ENCODE results near the gene PLD4.

Gene PLD4

GRCh38 chr14:104927432-104927816 is 2.7 kb downstream of the PLD4 start:
- in situ Hi-C loops (cut with MboI; ENCODE audit: low sequenced_read_pairs): no loop called here

- in situ Hi-C loops (cut with MboI; ENCODE audit: low sequenced_read_pairs): no loop called here
These were observed 3.2 kb downstream of the PLD4 start for GRCh38 chr14:104927901-104928300.

DNA sequence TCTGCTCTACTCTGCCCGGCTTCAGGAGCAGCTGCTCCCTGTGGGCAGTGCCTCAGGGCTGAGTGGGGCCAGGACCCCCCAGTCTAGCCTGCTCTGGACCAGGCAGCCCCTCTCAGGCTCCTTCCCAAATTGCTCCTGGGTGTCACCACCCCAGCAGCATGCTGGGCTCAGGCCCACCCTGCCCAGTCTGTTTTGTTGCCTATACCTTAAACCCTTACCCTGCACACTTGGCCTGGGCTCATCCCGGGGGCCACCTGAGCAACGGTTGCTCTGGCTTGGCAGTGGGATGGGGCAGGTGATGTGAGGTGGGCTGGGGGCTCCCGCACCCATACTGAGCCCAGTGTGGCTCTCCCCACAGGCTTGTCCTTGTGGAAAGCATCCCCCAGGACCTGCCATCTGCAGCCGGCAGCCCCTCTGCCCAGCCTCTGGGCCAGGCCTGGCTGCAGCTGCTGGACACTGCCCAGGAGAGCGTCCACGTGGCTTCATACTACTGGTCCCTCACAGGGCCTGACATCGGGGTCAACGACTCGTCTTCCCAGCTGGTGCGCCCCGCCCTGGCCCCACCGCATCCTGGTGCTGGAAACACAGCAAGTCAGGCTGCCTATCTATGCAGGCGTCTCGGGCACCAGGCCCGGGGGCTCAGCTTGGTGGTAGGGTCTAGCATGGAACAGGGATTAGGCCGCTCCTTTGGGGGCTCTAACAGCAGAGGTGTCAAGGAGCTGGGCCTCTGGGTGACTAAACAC is 3.9 kb downstream of the PLD4 start:
- in situ Hi-C loops (cut with MboI; ENCODE audit: low sequenced_read_pairs): no loop called here

DNA sequence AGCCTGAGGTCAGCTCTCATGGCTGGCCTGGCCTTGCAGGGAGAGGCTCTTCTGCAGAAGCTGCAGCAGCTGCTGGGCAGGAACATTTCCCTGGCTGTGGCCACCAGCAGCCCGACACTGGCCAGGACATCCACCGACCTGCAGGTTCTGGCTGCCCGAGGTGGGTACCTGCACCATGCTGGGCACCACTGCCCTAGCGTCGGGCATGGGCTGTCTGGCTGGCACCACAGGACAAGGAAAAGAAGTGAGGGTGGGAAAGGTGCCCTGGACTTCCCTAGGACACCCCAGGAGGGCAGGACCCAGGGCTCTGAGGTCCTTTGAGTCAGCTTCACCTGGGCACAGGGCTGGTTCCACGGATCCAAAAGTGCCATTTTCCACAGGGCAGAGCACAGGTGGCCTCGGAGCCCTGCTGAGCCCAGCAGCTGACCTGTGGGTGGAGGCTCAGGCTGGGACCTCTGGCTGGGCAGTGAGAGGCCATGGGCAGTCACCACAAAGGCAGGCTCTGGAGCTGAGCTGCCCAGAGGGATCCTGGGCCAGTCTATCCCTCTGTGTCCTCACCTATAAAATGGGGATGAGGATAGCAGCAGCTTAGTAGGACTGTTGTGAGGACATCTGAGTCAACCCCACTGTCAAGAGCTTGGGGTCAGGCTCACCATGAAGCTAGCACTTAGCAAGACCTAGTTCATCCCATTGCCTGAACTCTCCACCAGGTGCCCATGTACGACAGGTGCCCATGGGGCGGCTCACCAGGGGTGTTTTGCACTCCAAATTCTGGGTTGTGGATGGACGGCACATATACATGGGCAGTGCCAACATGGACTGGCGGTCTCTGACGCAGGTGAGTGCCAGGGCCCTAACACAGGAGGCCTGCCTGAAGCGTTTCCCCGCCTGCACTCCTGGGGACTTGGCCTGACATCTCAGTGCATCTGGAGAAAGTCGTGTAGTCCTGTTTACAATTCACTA is 4.9 kb downstream of the PLD4 start:
- in situ Hi-C loops (cut with MboI; ENCODE audit: low sequenced_read_pairs): no loop called here

GRCh38 chr14:104930526-104931303 is 6.0 kb downstream of the PLD4 start:
- in situ Hi-C loops (cut with MboI; ENCODE audit: low sequenced_read_pairs): no loop called here

GRCh38 chr14:104931304-104931770 is 6.7 kb downstream of the PLD4 start:
- in situ Hi-C loops (cut with MboI; ENCODE audit: low sequenced_read_pairs): no loop called here

GRCh38 chr14:104931771-104932675 is 7.3 kb downstream of the PLD4 start:
- in situ Hi-C loops (cut with MboI; ENCODE audit: low sequenced_read_pairs): no loop called here

DNA sequence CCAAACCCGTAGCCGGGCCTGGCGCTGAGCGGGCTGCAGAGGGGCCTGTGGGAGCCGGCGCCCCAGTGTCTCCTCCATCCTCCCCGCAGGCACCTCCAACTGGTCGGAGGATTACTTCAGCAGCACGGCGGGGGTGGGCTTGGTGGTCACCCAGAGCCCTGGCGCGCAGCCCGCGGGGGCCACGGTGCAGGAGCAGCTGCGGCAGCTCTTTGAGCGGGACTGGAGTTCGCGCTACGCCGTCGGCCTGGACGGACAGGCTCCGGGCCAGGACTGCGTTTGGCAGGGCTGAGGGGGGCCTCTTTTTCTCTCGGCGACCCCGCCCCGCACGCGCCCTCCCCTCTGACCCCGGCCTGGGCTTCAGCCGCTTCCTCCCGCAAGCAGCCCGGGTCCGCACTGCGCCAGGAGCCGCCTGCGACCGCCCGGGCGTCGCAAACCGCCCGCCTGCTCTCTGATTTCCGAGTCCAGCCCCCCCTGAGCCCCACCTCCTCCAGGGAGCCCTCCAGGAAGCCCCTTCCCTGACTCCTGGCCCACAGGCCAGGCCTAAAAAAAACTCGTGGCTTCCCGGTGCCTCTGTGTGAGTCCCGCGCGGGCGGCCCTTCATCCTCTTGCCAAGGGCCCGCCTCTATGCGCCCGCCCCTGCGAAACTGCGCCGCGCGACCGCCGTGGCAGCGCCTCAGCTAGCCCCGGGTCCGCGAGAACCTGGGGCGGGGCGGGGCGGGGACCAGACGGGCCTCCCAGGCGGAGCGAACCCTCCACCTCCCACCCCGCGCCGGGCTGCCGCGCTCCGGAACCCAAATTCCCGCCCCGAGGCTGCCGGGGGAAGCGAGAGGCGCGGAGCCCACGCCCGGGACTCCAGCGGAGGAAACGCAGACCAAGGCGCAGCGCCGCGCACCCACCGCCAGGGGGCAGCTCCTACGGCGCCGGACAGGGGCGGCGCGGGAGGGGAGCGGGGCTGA is 8.3 kb downstream of the PLD4 start:
- in situ Hi-C loops (cut with MboI; ENCODE audit: low sequenced_read_pairs): no loop called here

DNA sequence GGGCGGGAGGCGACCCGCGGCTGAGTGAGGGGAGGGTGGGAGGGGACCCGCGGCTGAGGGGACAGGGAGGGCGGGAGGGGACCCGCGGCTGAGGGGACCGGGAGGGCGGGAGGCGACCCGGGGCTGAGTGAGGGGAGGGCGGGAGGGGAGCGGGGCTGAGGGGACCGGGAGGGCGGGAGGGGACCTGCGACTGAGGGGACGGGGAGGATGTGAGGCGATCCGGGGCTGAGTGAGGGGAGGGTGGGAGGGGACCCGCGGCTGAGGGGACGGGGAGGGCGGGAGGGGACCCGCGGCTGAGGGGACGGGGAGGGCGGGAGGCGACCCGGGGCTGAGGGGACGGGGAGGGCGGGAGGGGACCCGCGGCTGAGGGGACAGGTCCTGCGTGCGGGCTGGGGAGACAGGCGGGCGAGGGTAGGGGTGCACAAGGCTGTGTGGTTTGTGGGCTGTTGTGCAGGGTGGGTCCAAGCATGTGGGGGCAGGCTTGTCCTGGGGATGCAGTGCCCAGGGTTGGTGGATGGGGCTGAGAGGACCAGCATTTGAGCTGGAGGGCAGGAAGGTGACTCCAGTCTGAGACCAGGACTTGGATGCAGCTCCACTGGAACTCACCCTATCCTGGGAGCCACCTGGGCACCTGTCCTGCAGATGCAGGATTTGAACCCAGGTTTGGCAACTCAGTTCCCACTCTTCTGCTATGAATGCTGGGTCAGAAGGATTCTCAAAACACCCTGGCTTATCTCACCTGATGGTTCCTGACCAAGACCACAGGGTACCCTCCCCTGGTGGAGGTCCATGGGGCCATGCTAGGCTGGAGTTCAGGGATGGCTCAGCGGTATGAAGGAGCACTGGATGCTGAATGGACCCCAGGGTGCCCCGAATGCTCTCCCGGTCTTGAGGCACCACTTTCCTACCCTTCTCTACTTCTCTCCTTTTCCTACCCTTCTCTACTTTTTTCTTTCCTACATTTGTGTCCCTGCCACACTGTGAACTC is 9.4 kb downstream of the PLD4 start:
- in situ Hi-C loops (cut with MboI; ENCODE audit: low sequenced_read_pairs): no loop called here

DNA sequence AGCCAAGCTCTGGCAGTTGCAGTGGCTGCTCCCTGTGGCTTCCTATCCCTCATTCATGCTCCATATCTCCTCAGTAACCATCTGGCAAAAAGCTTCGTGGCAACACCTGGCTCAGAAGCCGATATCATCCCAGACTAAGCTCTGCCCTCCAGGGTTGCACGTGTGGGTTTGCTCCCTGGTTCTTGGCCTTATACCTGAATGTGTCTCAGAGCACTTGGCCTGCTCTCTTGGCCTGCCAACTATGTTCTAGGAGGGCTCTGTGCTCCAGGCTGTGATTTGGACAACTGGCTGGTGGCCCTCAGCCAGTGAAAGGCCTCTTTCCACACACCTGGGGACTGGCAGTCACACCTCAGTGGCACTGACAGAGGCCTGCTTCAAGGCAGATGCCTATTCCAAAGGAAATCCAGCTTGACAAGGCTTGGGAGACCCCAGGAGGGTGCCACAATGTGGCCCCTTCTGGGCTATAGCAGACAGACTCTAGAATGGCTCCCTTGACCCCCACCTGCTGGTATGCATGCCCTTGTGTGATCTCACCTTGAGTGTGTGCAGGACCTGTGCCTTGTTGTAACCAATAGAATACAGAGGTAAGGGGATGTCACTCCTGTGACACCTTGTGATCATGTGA is 10.5 kb downstream of the PLD4 start:
- in situ Hi-C loops (cut with MboI; ENCODE audit: low sequenced_read_pairs): no loop called here

DNA sequence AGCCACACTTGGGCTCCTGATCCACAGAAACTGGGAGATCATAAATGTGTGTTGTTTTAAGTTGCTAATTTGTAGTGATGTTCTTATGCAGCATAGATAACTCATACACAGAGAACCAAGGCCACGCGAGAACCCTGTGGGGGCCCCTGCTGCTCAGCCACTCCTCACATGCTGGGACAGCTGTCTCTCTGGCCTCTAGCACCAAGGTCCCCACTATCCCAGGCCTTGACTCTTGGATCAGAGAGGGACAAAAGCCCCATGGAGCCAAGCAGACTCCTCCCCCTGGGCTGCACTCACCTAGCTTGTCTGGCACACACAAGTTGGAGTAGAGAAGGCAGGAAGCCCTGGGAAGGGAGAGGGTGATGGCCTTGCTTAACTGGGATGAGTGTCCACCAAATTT is 11.3 kb downstream of the PLD4 start:
- in situ Hi-C loops (cut with MboI; ENCODE audit: low sequenced_read_pairs): no loop called here

- in situ Hi-C loops (cut with MboI; ENCODE audit: low sequenced_read_pairs): no loop called here
These were observed 11.9 kb downstream of the PLD4 start for GRCh38 chr14:104936361-104937155.

DNA sequence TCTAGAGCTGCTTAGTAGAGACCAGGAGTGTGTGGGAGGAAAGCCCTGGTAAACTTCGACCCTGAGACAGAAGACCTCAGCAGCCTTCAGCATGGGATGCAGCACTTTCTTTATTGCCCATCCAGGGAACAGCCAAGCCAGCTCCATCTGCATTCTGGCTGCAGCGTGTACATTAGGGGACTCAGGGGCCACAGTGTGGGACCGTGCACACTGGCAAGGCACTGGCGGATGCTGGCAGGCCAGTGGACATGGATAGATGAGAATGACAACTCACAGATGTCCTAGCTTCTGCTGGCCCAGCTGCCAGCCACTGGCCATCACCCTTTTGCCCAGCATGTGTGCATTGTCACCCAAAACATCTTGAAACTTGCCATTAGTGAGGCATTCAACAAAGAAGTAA is 12.5 kb downstream of the PLD4 start:
- in situ Hi-C loops (cut with MboI; ENCODE audit: low sequenced_read_pairs): no loop called here

GRCh38 chr14:104937694-104938365 is 13.2 kb downstream of the PLD4 start:
- in situ Hi-C loops (cut with MboI; ENCODE audit: low sequenced_read_pairs): no loop called here

DNA sequence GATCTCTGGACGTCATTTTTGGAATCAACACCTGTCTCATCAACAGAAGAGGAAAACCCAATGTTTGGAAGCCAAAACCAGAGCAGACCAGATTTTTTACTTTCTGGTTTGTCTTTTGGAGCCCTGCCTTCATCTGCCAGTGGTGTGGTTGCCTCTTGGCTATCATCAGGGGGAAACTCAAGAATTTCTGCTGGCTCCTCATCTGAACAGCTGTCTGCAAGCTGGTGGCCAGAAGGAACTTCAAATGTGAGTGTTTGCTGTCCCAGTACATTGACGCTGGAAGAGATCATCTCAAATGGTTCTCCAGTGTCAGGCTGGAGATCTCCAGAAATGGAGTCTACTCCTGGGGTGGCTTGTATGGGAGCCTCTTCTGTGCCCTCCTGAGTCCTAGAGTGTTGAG is 13.8 kb downstream of the PLD4 start:
- in situ Hi-C loops (cut with MboI; ENCODE audit: low sequenced_read_pairs): no loop called here

DNA sequence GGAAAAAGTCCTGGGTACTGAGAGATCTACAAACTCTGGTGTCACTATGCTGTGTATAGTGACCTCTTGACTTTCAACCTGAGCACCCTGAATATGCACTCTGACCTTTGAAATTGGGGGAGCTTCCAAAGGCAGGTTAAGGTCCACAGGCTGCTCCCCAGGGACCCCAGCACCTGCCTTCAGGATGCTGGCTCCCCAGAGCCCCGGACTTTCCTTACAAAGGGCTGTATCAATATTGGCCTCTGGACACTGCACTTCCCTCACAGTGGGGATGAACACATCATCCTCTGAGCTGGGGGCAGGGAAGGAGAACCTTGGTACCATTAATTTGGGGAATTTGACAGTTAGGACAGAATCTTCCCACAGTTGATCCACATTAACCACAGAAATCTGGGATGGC is 14.3 kb downstream of the PLD4 start:
- in situ Hi-C loops (cut with MboI; ENCODE audit: low sequenced_read_pairs): no loop called here
